PFSK-1 (cell line): ENCODE measurements around the gene RGS10.

Experiments used
- FOXP2 ChIP-seq: optimal IDR thresholded peaks from 2 replicates; pipeline ENCODE3; 2011; ENCODE audit warnings: borderline replicate concordance, control low read depth, inconsistent platforms; ENCODE audit not compliant: insufficient read depth; ENCODE audit errors: extremely low read length, extremely low read depth
- POLR2AphosphoS5 ChIP-seq: IDR thresholded peaks from 2 replicates; pipeline ENCODE4 v1.6.1; 2012; ENCODE audit warnings: low read depth, mild to moderate bottlenecking, control low read depth, low read length, moderate library complexity
- SIN3A ChIP-seq: IDR thresholded peaks from 2 replicates; pipeline ENCODE4 v1.6.1; 2012; ENCODE audit warnings: mild to moderate bottlenecking, low read length, moderate library complexity, borderline replicate concordance; ENCODE audit not compliant: insufficient read depth
- TAF1 ChIP-seq: IDR thresholded peaks from 2 replicates; pipeline ENCODE4 v1.6.1; 2012; ENCODE audit warnings: low read length, control low read depth, borderline replicate concordance; ENCODE audit not compliant: insufficient read depth
- TF ChIP-seq, protein P1 (sequence below), 2 experiments: IDR thresholded peaks; 2 replicates each; pipeline versions ENCODE4 v1.6.1 to v1.8.0; 2011 to 2012; ENCODE audit warnings: low read depth in 2 of 2, low read length in 2 of 2, control low read depth in 1 of 2, inconsistent platforms in 1 of 2, mild to moderate bottlenecking in 1 of 2, moderate library complexity in 1 of 2; ENCODE audit not compliant: insufficient read depth in 1 of 2

The RGS10 gene

GRCh38 chr10:119452396-119452795 lies 90.1 kb downstream of the RGS10 start:
- TF ChIP-seq, protein P1, sequence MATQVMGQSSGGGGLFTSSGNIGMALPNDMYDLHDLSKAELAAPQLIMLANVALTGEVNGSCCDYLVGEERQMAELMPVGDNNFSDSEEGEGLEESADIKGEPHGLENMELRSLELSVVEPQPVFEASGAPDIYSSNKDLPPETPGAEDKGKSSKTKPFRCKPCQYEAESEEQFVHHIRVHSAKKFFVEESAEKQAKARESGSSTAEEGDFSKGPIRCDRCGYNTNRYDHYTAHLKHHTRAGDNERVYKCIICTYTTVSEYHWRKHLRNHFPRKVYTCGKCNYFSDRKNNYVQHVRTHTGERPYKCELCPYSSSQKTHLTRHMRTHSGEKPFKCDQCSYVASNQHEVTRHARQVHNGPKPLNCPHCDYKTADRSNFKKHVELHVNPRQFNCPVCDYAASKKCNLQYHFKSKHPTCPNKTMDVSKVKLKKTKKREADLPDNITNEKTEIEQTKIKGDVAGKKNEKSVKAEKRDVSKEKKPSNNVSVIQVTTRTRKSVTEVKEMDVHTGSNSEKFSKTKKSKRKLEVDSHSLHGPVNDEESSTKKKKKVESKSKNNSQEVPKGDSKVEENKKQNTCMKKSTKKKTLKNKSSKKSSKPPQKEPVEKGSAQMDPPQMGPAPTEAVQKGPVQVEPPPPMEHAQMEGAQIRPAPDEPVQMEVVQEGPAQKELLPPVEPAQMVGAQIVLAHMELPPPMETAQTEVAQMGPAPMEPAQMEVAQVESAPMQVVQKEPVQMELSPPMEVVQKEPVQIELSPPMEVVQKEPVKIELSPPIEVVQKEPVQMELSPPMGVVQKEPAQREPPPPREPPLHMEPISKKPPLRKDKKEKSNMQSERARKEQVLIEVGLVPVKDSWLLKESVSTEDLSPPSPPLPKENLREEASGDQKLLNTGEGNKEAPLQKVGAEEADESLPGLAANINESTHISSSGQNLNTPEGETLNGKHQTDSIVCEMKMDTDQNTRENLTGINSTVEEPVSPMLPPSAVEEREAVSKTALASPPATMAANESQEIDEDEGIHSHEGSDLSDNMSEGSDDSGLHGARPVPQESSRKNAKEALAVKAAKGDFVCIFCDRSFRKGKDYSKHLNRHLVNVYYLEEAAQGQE (IDR thresholded peaks at IDR 0.05; ENCODE audit: insufficient read depth in 1 of 2, low read depth in 2 of 2, low read length in 2 of 2) = no peak
- TF ChIP-seq FOXP2 (no peak), POLR2AphosphoS5 (no peak), TAF1 (no peak), SIN3A (no peak)

DNA sequence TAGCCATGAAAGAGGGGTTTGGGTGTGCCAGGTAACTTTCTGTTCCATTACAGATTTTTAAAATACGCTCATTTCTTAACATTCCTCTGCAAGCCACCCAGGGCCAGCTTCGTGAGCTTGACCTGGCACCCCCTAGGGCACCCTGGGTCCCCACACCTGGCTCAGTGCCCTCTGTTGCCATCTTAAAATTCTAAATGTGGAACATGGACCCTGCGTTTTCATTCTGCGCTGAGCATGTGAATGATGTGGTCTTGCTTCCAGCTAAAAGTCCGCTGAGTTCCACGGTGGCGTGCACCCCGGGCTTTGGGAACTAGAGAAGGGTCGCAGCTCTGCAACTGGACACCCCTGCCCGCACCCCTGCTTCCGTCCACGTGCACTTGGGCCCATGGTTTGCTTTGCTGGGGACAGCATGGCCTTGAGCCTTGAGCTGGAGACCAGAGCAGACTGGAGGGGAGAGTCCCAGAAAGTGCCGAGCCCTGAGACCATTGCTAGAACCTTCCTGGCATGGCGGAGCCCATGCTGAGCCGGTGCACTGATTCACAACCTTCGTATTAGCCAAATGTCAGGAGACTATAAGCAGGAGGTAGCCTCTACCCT lies 91.1 kb downstream of the RGS10 start:
- TF ChIP-seq TAF1 (no peak), POLR2AphosphoS5 (no peak), FOXP2 (no peak), SIN3A (no peak)
- TF ChIP-seq, protein P1 (IDR thresholded peaks at IDR 0.05; ENCODE audit: insufficient read depth in 1 of 2, low read depth in 2 of 2, low read length in 2 of 2) = no peak

- TF ChIP-seq FOXP2 (no peak), SIN3A (no peak), POLR2AphosphoS5 (no peak), TAF1 (no peak)
- TF ChIP-seq, protein P1 (IDR thresholded peaks at IDR 0.05; ENCODE audit: insufficient read depth in 1 of 2, low read depth in 2 of 2, low read length in 2 of 2) = no peak
These were observed 91.8 kb downstream of the RGS10 start for GRCh38 chr10:119450606-119451299.
